ENCODE results near the gene RBM4B.

Gene RBM4B

GRCh38 chr11:66639066-66639813 is 38.4 kb downstream of the RBM4B start:
- DNase-seq: no peak

GRCh38 chr11:66638177-66639065 is 39.3 kb downstream of the RBM4B start, which contains the start of gene RBM4:
Gene RBM4, plus strand, starts transcription at chr11:66638703. Its CDS starts 1,009 bp downstream, at chr11:66639712.
- DNase-seq: peak; percentile 94

- DNase-seq: no peak
Measured at GRCh38 chr11:66637557-66638176, 40.0 kb downstream of the RBM4B start.

- no peak for DNase-seq
Measured at GRCh38 chr11:66636411-66636810, 41.3 kb downstream of the RBM4B start.

- DNase-seq: no peak
Measured at GRCh38 chr11:66632952-66633351, 44.7 kb downstream of the RBM4B start.

GRCh38 chr11:66631883-66632282 is 45.8 kb downstream of the RBM4B start:
- no peak for DNase-seq

GRCh38 chr11:66629356-66629755 is 48.3 kb downstream of the RBM4B start:
- no peak for DNase-seq

- no peak for DNase-seq
Measured at GRCh38 chr11:66628061-66628603, 49.6 kb downstream of the RBM4B start.

- no peak for DNase-seq
Measured at GRCh38 chr11:66626926-66627325, 50.8 kb downstream of the RBM4B start.

GRCh38 chr11:66626382-66626781 is 51.3 kb downstream of the RBM4B start:
- no peak for DNase-seq

- no peak for DNase-seq
Measured at GRCh38 chr11:66625752-66626149, 51.9 kb downstream of the RBM4B start.

GRCh38 chr11:66625041-66625751 is 52.5 kb downstream of the RBM4B start:
- no peak for DNase-seq

GRCh38 chr11:66624450-66624849 is 53.2 kb downstream of the RBM4B start:
- no peak for DNase-seq

- no peak for DNase-seq
Measured at GRCh38 chr11:66619080-66619554, 58.6 kb downstream of the RBM4B start.

- DNase-seq: no peak
Measured at GRCh38 chr11:66617155-66617834, 60.4 kb downstream of the RBM4B start.

GRCh38 chr11:66616379-66617154 is 61.1 kb downstream of the RBM4B start, which contains the start of gene RBM14:
Gene RBM14, plus strand, starts transcription at chr11:66616630. Its CDS starts 91 bp downstream, at chr11:66616721.
- peak; percentile 92 for DNase-seq

Measured in NCI-H524 treated with DMSO at 0.1 percent for 48 hours (cell line).